LNCAP (cell line): ENCODE measurements around the gene UCMA.

Experiments used
- CTCF ChIP-seq: fragments of 450-650 bp; IDR thresholded peaks from 2 replicates; pipeline ENCODE4 v1.5.1; 2017; ENCODE audit warnings: mild to moderate bottlenecking

Gene UCMA

DNA sequence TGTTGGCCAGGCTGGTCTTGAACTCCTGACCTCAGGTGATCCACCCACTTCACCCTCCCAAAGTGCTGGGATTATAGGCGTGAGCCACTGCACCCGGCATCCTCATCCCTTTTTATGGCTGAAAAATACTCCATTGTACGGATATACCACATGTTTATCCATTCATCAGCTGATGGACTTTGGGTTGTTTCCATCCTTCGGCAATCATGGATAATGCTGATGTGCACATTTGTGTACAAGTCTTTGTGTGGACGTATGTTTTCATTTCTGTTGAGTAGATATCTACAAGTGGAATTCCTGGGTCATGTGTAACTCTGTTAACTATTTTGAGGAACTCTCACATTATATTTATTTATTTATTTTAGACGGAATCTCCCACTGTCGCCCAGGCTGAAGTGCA is 5.7 kb upstream of the UCMA start:
- TF ChIP-seq CTCF: no peak

DNA sequence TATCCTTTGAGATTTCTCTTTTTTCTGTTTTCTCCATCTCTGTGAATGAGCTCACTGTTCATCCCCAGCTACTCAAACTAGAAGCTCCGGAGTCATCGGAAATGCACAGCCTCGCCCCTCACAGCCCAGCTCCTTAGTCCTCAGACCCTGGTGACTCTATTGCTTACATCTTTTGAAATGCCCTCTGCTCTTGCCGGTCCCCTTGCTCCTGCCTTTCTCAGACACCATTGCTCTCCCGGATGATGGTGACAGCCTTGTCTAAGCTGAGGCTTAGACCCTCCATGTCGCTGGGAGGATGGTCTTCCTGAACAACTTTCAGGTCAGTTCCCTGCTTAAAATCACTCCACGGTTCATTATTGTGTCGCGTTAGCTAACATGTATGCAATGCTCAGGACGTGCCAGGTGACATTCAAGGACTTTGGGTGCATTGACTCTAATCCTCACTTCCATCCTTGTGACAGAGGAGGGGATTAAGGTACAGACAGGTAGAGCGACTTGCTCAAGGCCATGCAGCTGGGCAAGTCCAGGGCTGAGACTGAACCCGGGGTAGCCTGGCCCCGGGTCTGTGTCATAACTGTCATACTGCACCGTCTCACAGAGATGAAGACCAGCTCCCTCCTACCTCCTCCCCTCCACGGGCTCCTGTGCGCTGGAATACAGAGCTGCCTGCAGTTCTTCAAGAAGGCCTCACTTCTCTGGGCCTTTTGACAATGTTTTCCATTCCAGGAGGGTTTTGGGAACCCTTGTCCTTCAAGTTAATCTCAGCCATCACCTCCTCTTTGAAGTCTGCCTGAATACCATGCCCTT is 4.3 kb upstream of the UCMA start:
- TF ChIP-seq CTCF: no peak

DNA sequence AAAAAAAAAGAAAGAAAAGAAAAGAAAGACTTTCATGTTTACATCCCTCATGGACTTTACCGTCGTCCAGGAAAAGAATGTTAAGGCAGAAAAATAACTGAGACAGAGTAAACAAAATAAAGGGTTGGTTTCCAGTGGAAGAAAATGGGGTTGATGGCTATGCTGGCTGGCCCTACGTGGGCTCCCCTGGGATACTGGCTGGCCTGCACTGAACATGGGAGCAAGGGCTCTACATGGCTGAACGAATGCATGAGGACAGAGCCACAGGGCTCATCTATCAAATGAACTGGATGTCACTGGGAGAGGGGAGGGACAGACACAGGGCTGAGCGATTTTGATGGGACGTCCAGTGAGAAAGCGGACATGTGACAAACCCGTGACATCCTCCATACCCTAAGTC is 2.5 kb upstream of the UCMA start:
- no peak for TF ChIP-seq CTCF

GRCh38 chr10:13233358-13233757 is 816 bp downstream of the UCMA start:
- TF ChIP-seq CTCF: no peak

DNA sequence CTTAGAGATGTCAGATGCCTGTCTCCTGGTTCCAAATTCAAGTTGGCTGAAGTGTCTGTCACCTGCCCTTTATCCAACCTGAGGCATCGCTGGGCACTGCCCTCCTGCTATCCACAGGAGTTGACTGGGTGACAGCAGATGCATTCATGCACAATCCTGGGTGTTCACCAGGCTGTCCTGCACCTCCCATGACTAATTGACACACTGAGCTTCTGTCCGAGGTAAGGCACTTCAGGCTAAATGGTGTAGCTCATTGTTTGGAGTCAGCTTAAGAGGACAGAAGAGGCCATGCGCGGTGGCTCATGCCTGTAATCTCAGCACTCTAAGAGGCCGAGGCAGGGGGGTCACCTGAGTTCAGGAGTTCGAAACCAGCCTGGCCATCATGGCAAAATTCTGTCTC is 2.4 kb downstream of the UCMA start:
- TF ChIP-seq CTCF: no peak

DNA sequence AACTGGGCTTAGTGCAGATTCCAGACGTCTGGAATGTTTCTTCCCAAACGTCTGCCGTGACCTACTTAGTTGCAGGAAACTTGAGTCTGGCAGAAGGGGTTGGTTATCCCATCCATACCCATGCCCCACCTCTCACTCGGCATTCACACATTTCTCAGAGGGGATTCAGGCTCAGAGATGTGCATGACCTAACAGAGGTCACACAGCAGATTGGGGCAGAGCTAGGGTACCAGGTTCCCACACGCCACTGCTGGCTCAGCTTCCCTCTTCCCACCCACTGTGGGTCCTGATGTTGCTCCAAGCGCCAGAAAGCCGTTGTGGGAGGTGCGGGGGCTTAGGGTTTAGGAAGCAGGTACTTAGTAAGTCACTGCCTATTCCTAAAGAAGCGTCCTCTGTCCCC is 3.0 kb downstream of the UCMA start:
- TF ChIP-seq CTCF: no peak

DNA sequence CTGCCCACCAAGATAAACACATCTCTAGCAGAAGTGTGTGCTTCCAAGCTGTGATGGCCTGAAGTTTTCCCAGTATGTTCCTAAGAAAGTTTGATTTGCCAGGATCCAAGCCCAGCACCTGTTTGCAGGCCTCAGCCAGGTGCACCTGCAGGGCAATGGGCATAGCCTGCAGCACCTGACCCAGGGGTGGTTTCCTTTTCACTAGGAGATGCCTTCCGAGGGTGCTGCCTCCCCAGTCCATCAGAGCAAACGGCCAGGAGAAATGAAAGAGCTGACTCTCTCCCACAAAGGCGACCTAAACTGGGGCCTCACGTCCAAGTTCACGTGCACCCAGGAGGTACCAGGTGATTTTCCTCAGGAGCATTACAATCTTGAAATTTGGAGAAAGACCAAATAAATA is 7.1 kb downstream of the UCMA start:
- no peak for TF ChIP-seq CTCF

GRCh38 chr10:13225601-13226000 is 8.6 kb downstream of the UCMA start:
- no peak for TF ChIP-seq CTCF
